IPS DF 19.7 (cell line): ENCODE results near the gene KCNIP2.

Experiments used
- DNase-seq: peaks from one replicate; pipeline ENCODE4 v3.0.0-alpha.2; 2013; ENCODE audit warnings: low read depth, low spot score

Gene KCNIP2

DNA sequence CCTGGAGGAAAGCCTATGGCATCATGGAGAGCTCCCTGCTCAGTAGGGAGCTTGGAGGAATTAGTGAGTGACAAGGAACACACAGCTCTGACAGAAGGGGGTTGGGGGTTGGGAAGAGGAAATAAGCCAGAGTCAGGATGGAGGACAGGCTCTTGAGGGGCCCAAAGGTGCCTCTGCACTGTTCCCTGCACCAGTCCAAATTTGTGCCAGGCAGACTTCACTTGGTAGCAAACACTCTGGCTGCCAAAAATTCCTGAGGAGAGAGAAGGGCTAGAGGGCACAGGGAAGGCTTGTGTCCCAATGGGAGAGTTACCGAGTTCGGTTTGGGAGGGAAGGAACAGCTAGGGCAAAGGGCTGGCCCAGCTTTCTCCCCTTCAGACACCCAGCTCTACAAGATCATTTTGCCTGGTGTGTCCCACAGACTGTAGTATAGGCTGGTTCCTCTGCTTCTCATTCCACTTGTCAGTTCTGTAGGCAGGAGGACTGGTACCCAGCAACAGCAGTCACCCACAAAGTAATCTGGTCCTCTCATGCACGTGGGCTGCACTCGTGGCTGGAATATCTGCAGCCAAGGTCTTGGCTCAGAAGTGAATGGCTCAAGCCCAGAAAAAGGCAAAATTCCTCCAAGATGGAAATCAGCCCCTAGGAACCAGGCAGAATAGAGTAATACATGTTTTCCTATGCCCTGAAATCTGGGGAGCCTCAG is 8.0 kb upstream of the KCNIP2 start:
- DNase-seq = no peak

GRCh38 chr10:101850749-101851148 is 7.1 kb upstream of the KCNIP2 start:
- DNase-seq = no peak

DNA sequence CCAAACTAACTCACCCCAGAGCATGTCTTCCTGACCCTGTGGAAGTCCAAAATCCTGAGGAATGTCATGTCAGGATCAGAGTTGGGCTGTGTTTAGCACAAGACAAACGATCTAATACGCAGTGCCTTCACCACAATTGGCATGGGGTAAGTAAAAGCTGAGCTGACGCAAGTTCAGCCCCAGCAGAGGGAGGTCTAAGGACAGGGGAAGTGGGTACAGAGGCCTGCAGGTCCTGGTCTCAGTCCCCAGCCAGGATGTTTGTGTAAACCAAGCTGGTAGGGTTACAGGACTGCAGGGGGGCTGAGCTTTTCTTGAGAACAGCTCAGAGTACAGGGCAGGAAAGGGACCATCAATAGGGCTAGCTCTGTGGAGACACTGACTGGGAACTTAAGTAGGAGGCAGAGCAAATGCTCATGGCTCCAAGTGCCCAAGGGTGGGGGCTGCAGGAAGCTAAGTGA is 5.3 kb upstream of the KCNIP2 start:
- no peak for DNase-seq

DNA sequence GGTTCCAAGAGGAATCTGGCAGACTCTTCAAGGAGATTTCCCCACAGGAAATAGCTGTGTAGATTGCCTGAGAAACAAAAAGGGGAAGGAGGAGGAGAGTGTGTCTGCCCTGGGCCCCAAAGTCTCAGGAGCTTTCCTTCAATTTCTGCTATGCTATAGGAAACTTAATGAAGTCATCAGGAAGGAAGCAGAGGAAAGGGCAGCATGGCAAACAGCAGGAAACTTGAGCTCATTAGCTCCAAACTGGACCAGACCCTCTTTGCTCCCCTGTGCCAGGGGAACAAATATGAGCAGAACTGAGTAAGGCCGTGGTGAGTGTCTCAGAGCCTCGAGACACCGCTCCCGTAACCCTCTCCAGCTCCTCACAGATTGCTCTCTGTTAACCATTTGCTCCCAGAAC is 4.8 kb upstream of the KCNIP2 start:
- no peak for DNase-seq

DNA sequence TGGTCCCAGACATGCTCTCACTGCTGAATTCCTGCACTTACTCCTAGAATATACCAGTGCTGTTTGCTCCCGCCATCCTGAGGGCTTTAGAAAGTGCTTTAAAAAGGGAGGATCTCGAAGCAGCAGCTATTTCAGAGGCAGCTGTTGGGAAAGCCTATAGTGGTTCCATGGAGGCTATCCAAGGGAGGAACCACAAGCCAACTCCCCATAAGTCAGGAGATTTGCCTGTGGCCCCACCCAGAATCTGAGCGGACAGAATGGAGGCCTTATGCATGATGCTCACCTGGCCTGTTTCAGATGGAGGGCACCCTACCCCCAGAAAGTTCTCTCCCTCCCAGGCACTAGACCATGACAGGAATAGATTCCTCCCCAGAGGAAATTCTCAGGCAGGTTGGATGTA is 2.3 kb upstream of the KCNIP2 start:
- no peak for DNase-seq

- no peak for DNase-seq
These were observed 1.8 kb downstream of the KCNIP2 start for GRCh38 chr10:101841826-101842225.

DNA sequence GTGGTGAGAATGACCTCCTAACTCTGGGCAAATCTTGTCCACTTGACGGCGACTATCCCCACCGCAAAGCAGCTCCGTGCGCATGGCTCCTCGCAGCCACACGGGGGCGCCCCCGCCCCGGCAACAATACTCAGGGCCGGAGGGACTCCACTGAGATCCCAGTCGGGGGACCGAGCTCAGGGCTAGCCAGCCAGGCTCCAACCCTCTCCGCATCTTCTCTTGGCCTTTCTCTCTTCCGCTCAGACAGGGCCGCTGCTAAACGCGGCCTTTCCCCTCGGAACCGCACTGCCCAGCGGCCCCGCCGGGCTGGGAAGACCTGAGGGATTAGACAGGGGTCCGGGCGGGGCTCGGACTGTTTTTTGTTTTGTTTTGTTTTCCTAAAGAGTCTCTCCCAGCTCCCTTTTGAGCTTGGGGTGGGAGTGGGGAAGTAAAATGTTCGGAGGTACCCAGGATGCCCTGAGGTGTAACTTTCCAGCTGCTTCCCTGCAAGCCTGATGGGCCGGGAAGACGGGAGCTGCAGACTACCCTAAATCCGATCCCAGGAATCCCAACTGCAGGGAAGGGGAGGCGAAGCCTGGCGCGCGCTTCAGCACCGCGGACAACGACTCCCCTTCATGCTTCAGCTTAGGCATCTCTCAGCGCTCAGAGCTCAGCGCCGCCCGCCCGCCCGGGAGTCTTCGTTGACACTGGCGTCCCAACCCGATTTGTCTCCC is 2.7 kb downstream of the KCNIP2 start:
- DNase-seq = no peak

- DNase-seq = no peak
These were observed 3.4 kb downstream of the KCNIP2 start for GRCh38 chr10:101840102-101840684.

GRCh38 chr10:101839416-101840063 is 4.1 kb downstream of the KCNIP2 start:
- DNase-seq = no peak

- DNase-seq = no peak
These were observed 4.6 kb downstream of the KCNIP2 start for GRCh38 chr10:101839002-101839401.

DNA sequence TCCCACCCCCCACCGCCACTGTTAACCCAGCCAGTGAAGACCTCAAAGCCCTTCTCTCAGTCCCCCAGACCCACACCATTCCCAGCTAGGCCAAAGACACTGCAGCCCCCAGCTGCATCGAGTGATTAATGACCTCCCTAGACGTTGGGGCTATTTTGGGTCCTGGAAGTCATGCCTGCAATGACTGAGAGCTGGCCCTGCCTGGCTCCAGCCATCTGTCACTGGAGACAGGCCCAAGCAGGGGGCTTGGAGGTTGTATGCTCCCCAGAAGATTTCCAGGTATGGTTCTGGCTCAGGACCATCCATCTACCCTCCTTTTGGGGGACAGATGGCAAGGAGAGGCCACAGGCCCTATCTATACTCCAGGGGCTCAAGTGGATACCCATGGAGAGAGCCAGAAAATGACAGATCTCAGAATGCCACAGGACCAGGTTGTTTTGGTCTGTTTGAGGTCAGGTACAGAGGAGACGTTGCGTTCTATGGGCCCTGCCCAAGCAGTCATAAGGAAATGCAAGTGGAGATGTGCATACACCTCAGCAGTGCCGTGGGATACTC is 5.1 kb downstream of the KCNIP2 start:
- no peak for DNase-seq

GRCh38 chr10:101837748-101838147 is 5.9 kb downstream of the KCNIP2 start:
- DNase-seq = no peak

- no peak for DNase-seq
These were observed 8.2 kb downstream of the KCNIP2 start for GRCh38 chr10:101835362-101835761.

DNA sequence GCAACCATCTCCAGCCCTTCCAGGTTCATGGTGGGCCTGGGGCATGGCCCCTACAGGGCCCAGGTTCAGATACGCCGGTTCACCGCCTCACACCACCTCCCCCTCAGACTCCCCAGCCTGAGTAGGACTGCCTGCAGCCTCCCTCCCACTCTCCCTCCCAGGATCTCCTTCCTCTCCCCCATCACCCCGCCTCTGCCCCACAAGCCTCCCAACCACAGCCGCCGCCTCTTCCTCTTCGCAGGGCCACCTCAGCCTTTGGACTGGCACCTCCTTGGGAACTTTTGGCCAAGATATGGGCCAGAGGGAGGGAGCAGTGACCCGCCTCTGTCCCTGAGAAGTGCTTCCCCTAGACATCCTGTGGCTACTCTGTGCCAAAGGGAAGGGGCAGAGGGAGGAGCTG is 9.3 kb downstream of the KCNIP2 start:
- DNase-seq = no peak

GRCh38 chr10:101833466-101833865 is 10.1 kb downstream of the KCNIP2 start:
- no peak for DNase-seq

- no peak for DNase-seq
These were observed 11.3 kb downstream of the KCNIP2 start for GRCh38 chr10:101832325-101832771.

DNA sequence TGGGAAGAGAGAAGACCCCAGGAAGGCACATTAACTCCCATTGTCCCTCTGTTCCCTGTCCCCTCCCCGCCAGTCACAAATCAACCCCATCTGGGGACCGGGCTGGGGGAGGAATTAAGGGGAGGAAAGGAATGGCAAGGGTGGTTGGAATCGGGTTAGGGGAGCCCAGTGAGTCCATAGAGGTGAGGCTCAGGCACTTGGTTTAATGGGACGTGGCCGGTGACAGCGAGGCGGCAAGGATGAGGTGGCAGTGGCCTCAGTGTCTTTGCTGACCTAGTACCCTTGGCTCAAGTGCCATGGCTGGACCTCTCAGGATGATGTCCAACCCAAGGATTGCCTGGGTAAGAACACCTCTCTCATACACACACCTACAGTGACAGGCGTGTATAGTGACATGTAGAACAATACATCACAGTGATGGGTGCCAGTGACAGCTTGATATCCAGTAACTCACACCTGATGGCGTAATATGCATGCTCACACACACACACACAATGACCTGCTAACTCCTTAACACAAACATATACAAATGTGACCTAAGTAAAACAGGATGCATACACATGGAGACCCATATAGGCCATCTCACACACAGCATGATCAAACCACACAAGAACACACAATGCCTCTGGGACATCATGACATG is 12.3 kb downstream of the KCNIP2 start:
- no peak for DNase-seq

DNA sequence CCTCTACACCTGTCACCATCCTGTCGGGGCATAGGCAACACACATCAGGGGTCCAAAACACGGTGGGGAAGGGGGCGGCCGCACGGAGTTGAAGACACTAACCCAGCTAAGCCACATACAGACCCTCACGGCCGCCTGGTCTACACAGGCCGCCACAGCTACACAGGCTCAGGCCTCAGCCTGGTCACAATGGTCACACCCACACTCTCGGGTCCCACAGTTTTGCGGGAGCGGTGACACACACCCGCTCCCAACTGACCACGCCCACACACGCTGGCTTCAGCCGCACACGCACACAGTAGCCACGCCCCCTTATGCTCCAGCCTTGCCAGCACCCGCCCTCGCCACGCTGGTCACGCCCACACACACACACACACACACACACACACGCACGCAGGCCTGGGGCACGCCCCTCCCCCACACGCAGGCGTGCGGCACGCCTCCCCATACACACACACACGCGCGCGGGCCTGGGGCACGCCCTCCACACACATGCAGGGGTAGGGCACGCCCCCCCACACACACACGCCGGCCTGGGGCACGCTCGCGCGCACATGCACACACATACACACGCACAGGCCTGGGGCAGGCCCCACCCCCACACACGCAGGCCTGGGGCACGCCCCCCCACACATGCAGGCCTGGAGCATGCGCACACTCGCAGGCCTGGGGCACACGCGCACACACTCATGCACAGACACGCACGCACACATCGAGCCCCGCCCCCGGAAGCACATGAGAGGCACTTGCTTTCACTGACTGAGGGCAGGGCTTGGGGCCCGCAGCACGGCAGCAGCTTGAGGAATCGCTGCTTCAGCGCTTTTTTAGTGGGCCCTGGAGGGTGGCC is 13.1 kb downstream of the KCNIP2 start:
- no peak for DNase-seq

- DNase-seq = no peak
These were observed 13.9 kb downstream of the KCNIP2 start for GRCh38 chr10:101829561-101830315.
